ENCODE measurements around the gene THSD7B.

The THSD7B gene

GRCh38 chr2:137117385-137117784 lies 352.0 kb downstream of the THSD7B start:
- Histone ChIP-seq H3K9me3 (ENCODE audit: insufficient read depth, low read depth, low read length) (no peaks in the 10 kb centered on the region), H3K9ac (ENCODE audit: low read depth, low read length) (no peak overlapping the region), H3K36me3 (ENCODE audit: insufficient read depth, low read depth, low read length) (no peaks in the 10 kb centered on the region), H3K4me1 (ENCODE audit: insufficient read depth, low read length) (no peaks in the 10 kb centered on the region), H3K4me3 (ENCODE audit: low read length) (no peak overlapping the region), H3K27me3 (ENCODE audit: insufficient read depth, low read length) (no peaks in the 10 kb centered on the region), H3K27ac (ENCODE audit: low read length) (no peak overlapping the region)

- no peaks in the 10 kb centered on the region for H3K9me3 ChIP-seq (ENCODE audit: insufficient read depth, low read depth, low read length)
- H3K4me3 ChIP-seq (ENCODE audit: low read length), result no peak overlapping the region
- H3K27me3 ChIP-seq (ENCODE audit: insufficient read depth, low read length), result no peaks in the 10 kb centered on the region
- no peaks in the 10 kb centered on the region for H3K36me3 ChIP-seq (ENCODE audit: insufficient read depth, low read depth, low read length)
- H3K4me1 ChIP-seq (ENCODE audit: insufficient read depth, low read length), result no peaks in the 10 kb centered on the region
- no peak overlapping the region for H3K9ac ChIP-seq (ENCODE audit: low read depth, low read length)
- no peak overlapping the region for H3K27ac ChIP-seq (ENCODE audit: low read length)
These were observed 352.8 kb downstream of the THSD7B start for GRCh38 chr2:137118140-137118539.

- H3K27ac ChIP-seq (ENCODE audit: low read length), result no peak overlapping the region
- no peaks in the 10 kb centered on the region for H3K4me1 ChIP-seq (ENCODE audit: insufficient read depth, low read length)
- no peak overlapping the region for H3K4me3 ChIP-seq (ENCODE audit: low read length)
- H3K36me3 ChIP-seq (ENCODE audit: insufficient read depth, low read depth, low read length), result no peaks in the 10 kb centered on the region
- no peaks in the 10 kb centered on the region for H3K9me3 ChIP-seq (ENCODE audit: insufficient read depth, low read depth, low read length)
- H3K9ac ChIP-seq (ENCODE audit: low read depth, low read length), result no peak overlapping the region
- H3K27me3 ChIP-seq (ENCODE audit: insufficient read depth, low read length), result no peaks in the 10 kb centered on the region
These were observed 357.9 kb downstream of the THSD7B start for GRCh38 chr2:137123226-137123625.

- Histone ChIP-seq H3K4me1 (ENCODE audit: insufficient read depth, low read length) (peaks cover 5% of the 10 kb centered on the region), H3K4me3 (ENCODE audit: low read length) (no peak overlapping the region), H3K27me3 (ENCODE audit: insufficient read depth, low read length) (no peaks in the 10 kb centered on the region), H3K9me3 (ENCODE audit: insufficient read depth, low read depth, low read length) (no peaks in the 10 kb centered on the region), H3K9ac (ENCODE audit: low read depth, low read length) (no peak overlapping the region), H3K27ac (ENCODE audit: low read length) (no peak overlapping the region), H3K36me3 (ENCODE audit: insufficient read depth, low read depth, low read length) (no peaks in the 10 kb centered on the region)
These were observed 367.9 kb downstream of the THSD7B start for GRCh38 chr2:137133225-137133624.

GRCh38 chr2:137138263-137138662 lies 372.9 kb downstream of the THSD7B start:
- Histone ChIP-seq H3K9ac (ENCODE audit: low read depth, low read length) (no peak overlapping the region), H3K36me3 (ENCODE audit: insufficient read depth, low read depth, low read length) (no peaks in the 10 kb centered on the region), H3K4me3 (ENCODE audit: low read length) (no peak overlapping the region), H3K27ac (ENCODE audit: low read length) (no peak overlapping the region), H3K4me1 (ENCODE audit: insufficient read depth, low read length) (peaks cover under 1% of the 10 kb centered on the region; the same call in 1 of the 2 replicates), H3K27me3 (ENCODE audit: insufficient read depth, low read length) (no peaks in the 10 kb centered on the region), H3K9me3 (ENCODE audit: insufficient read depth, low read depth, low read length) (no peaks in the 10 kb centered on the region)

GRCh38 chr2:137151731-137152130 lies 386.4 kb downstream of the THSD7B start:
- H3K36me3 ChIP-seq (ENCODE audit: insufficient read depth, low read depth, low read length), result no peaks in the 10 kb centered on the region

GRCh38 chr2:137154946-137155345 lies 389.6 kb downstream of the THSD7B start:
- Histone ChIP-seq H3K9me3 (ENCODE audit: insufficient read depth, low read depth, low read length) (no peaks in the 10 kb centered on the region), H3K36me3 (ENCODE audit: insufficient read depth, low read depth, low read length) (no peaks in the 10 kb centered on the region), H3K4me3 (ENCODE audit: low read length) (no peak overlapping the region), H3K4me1 (ENCODE audit: insufficient read depth, low read length) (no peaks in the 10 kb centered on the region), H3K27ac (ENCODE audit: low read length) (no peak overlapping the region), H3K27me3 (ENCODE audit: insufficient read depth, low read length) (no peaks in the 10 kb centered on the region), H3K9ac (ENCODE audit: low read depth, low read length) (no peak overlapping the region)

More at GRCh38 chr2:137151731-137152130, 386.4 kb downstream of the THSD7B start:
- Histone ChIP-seq H3K9ac (ENCODE audit: low read depth, low read length) (no peak overlapping the region), H3K27ac (ENCODE audit: low read length) (no peak overlapping the region), H3K9me3 (ENCODE audit: insufficient read depth, low read depth, low read length) (peaks cover 5% of the 10 kb centered on the region), H3K27me3 (ENCODE audit: insufficient read depth, low read length) (no peaks in the 10 kb centered on the region), H3K4me1 (ENCODE audit: insufficient read depth, low read length) (no peaks in the 10 kb centered on the region), H3K4me3 (ENCODE audit: low read length) (no peak overlapping the region)

- Histone ChIP-seq H3K4me3 (ENCODE audit: low read length) (no peak overlapping the region), H3K27ac (ENCODE audit: low read length) (no peak overlapping the region), H3K9ac (ENCODE audit: low read depth, low read length) (no peak overlapping the region), H3K36me3 (ENCODE audit: insufficient read depth, low read depth, low read length) (no peaks in the 10 kb centered on the region), H3K4me1 (ENCODE audit: insufficient read depth, low read length) (0 out of 2 replicates have a peak, but pooled peaks cover 2% of the 10 kb centered on the region), H3K9me3 (ENCODE audit: insufficient read depth, low read depth, low read length) (no peaks in the 10 kb centered on the region), H3K27me3 (ENCODE audit: insufficient read depth, low read length) (no peaks in the 10 kb centered on the region)
These were observed 390.2 kb downstream of the THSD7B start for GRCh38 chr2:137155356-137156104.

- Histone ChIP-seq H3K4me3 (ENCODE audit: low read length) (no peak overlapping the region), H3K9me3 (ENCODE audit: insufficient read depth, low read depth, low read length) (no peaks in the 10 kb centered on the region), H3K27me3 (ENCODE audit: insufficient read depth, low read length) (no peaks in the 10 kb centered on the region), H3K9ac (ENCODE audit: low read depth, low read length) (no peak overlapping the region), H3K4me1 (ENCODE audit: insufficient read depth, low read length) (0 out of 2 replicates have a peak, but pooled peaks cover 2% of the 10 kb centered on the region), H3K36me3 (ENCODE audit: insufficient read depth, low read depth, low read length) (no peaks in the 10 kb centered on the region), H3K27ac (ENCODE audit: low read length) (no peak overlapping the region)
These were observed 391.0 kb downstream of the THSD7B start for GRCh38 chr2:137156221-137156844.

- Histone ChIP-seq H3K4me1 (ENCODE audit: insufficient read depth, low read length) (0 out of 2 replicates have a peak, but pooled peaks cover 2% of the 10 kb centered on the region), H3K9me3 (ENCODE audit: insufficient read depth, low read depth, low read length) (no peaks in the 10 kb centered on the region), H3K27ac (ENCODE audit: low read length) (no peak overlapping the region), H3K4me3 (ENCODE audit: low read length) (no peak overlapping the region), H3K27me3 (ENCODE audit: insufficient read depth, low read length) (no peaks in the 10 kb centered on the region), H3K36me3 (ENCODE audit: insufficient read depth, low read depth, low read length) (no peaks in the 10 kb centered on the region), H3K9ac (ENCODE audit: low read depth, low read length) (no peak overlapping the region)
These were observed 392.5 kb downstream of the THSD7B start for GRCh38 chr2:137157851-137158250.

- Histone ChIP-seq H3K27me3 (ENCODE audit: insufficient read depth, low read length) (no peaks in the 10 kb centered on the region), H3K4me1 (ENCODE audit: insufficient read depth, low read length) (0 out of 2 replicates have a peak, but pooled peaks cover 2% of the 10 kb centered on the region), H3K36me3 (ENCODE audit: insufficient read depth, low read depth, low read length) (no peaks in the 10 kb centered on the region)
These were observed 395.9 kb downstream of the THSD7B start for GRCh38 chr2:137161250-137161649.

GRCh38 chr2:137165968-137166367 lies 400.6 kb downstream of the THSD7B start:
- Histone ChIP-seq H3K4me3 (ENCODE audit: low read length) (no peak overlapping the region), H3K9me3 (ENCODE audit: insufficient read depth, low read depth, low read length) (no peaks in the 10 kb centered on the region), H3K27me3 (ENCODE audit: insufficient read depth, low read length) (no peaks in the 10 kb centered on the region), H3K4me1 (ENCODE audit: insufficient read depth, low read length) (no peaks in the 10 kb centered on the region), H3K9ac (ENCODE audit: low read depth, low read length) (no peak overlapping the region), H3K36me3 (ENCODE audit: insufficient read depth, low read depth, low read length) (no peaks in the 10 kb centered on the region), H3K27ac (ENCODE audit: low read length) (no peak overlapping the region)

More at GRCh38 chr2:137161250-137161649, 395.9 kb downstream of the THSD7B start:
- Histone ChIP-seq H3K27ac (ENCODE audit: low read length) (no peak overlapping the region), H3K9ac (ENCODE audit: low read depth, low read length) (no peak overlapping the region), H3K4me3 (ENCODE audit: low read length) (no peak overlapping the region), H3K9me3 (ENCODE audit: insufficient read depth, low read depth, low read length) (no peaks in the 10 kb centered on the region)
